ENCODE results near the gene ARFGAP3. TPM values are rescaled to one million over a fixed set of nuclear protein-coding genes. Genes with fewer than 3 reads are reported as not detected.

Gene ARFGAP3
- polyA plus RNA-seq, 3 donors = 23.1 to 59.1 (median 27.9) TPM

DNA sequence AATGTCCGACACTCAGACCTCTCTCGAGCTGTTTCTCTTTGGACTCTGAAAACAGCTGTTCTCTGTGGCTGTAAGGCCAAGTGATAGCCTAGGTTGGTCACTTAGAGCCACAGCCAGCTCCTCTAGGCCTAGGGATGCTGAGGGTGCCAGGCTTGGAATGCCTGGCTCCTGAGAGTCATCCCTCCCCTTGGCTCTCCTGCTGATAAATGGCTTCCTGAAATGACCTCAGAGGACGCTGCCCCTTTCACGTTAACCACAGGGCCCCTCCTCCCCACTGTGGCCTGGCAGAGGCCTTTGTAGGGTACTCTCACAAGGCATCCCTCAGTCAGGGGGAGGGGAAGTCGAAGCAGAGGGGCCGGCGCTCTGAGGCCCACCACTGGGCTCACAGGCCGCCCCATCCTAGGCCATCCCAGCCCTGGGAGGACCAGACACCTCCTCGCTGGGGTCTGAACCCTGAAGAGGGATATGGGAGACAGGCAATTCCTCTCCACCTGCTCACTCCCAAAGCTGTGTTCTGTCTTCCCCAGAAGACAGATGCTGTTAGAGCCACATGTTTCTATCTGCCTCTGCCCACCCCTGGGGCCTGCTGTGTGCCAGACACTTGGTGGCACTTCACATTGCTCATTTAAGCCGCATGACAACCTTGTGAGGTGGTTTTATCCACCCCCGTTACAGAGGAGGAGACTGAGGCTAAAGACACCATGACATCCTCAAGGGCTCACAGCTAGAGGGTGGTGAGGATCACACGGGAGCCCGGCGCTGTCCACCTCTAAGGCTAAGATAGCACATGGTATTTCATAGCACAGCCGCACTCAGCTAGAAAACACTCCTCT is 50.9 kb downstream of the ARFGAP3 start:
- H3K27ac ChIP-seq (ENCODE audit: low read depth, low read length) = no peak overlapping the region
- WGBS, 3 donors = 77 to 85% (median 83%) methylated on average over 15 of the region's 15 CpGs

DNA sequence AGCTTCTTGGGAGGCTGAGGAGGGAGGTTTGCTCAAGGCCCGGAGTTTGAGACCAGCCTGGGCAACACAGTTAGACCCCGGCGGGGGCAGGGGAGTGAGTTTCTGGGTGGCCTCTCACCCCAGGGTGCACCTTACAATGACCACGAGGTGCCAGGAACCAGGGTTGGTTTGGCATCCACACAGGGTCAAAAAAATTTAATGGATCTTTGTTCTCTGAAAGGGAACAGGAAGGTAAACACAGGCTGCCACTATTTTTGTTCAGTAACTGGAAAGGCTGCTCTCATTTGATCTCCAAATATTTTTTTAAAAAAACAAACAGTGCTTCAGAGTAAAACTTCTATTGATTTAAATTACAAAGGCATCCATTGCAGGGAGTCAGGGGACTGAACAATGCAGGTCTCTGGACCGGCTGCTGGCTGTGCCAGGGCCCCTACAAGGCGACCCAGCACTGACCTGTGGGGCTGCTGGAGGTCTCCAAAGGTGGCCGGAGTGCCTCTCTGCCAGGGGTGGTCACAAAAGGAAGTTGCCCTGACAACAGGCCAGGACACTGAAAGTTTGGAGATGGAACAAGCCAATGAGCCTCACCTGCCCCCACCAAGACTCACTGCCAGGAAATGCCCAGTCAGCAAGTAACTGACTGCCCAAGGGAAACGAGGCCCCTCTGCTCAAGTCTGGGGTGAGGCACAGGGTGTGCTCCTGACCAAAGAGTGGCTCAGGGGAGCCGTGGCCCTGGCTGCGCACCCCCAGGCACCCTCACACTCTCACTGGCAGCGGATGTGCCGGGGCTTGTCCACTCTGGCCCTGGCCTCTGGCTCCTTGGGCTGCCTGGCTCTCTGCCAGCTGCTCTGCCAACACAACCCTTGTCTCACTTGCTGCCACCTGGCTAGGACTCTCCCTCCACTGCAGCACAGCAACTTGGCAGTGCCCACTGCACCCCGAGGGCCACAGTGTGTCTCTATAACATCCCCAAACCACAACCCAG is 51.8 kb downstream of the ARFGAP3 start:
- 49 to 71% (median 66%) methylated on average over 13 of the region's 13 CpGs for WGBS, 3 donors
- no peak overlapping the region for H3K27ac ChIP-seq (ENCODE audit: low read depth, low read length)

DNA sequence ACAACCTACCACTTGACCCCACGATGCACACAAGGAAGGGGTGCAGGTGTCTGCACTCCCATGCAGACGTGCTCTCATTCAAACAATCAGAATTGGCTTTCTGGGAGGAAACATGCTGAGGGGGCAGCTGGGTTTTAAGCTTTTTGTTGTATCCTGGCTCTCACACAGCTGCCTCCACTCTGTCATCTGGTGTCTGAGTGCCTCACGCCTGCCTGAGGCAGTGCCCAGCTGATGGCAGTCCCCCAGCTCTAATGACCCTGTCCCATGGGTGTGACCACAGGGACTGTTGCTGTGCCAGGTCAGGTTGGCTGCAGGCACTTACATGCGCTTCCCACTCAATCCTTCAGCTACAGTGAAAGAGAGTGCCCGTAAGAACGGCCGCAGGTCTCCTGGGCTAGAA is 53.7 kb downstream of the ARFGAP3 start:
- 58 to 70% (median 67%) methylated on average over 7 of the region's 7 CpGs for WGBS, 3 donors
- no peak overlapping the region for H3K27ac ChIP-seq (ENCODE audit: low read depth, low read length)

DNA sequence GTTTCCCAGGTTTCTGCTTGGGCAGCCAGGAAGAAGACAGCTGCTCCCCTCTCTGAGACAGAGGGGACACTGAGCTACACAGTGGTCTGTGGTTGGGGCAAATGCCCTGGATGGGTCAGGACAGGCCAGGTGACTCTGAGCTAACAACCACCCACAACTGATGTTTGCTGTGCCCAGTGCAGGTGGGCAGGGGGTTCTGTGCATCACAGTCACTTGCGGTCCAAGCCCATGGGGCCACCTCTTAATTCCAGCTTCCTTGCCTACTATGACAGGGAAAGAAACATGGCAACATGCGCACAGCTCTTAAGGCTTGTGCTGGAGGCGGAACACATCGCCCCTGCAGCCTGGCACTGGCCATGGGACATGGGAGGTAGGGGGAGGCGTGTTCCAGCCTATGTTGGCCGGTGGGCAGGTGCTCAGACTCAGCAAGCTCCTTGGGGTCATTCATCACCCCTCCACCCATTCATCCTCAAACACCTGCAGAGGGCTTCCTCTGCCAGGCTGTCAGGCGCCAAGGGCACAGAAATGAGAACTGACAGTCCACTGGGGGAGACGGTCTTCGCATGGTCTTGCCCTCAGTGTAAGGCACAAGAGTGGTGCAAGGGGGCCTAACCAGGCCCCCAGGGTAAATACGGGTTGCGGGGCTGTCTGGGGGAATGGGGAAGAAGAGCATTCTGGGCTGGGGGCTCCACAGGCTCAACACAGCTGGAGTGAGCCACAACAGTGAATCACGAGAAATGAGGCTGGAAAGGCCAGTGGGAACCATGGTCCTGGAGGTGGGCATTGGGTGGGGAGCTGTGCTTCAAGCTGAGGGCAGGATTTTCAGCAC is 55.6 kb downstream of the ARFGAP3 start:
- no peak overlapping the region for H3K27ac ChIP-seq (ENCODE audit: low read depth, low read length)

DNA sequence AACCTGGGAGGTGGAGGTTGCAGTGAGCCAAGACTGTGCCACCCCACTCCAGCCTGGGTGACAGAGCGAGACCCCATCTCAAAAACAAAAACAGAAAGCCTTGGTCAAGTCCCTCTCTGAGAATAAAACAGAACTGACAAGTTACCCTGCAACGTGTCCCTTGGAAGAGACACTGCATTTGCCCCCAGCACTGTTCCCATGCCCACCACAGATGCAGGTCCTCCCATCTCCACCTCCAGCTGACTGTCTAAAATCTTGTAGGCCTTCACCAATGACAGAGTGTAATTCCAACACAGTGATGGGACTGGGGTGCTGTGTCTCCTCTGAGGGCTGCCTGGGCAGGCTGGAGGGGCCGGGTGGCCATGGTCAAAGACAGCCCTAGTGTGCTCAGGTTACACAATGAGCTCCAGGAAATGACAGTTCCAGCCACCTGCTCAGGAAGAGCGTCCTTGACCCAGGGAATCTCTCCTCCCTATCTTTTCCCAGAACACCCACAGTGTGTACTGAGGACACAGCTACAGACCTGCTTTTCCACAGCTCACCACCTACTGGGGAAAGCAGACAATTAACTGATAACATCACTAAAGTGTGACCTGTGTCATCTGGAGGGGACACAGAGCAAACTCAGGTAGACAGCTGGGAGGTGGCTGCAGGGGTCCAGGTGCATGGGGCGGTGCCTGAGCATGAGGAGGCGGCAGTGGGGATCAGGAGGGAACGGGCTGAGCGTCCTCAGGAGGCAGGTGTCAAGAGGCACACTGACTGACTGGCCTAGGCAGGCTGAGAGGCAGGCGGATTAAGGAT is 56.4 kb downstream of the ARFGAP3 start:
- H3K27ac ChIP-seq (ENCODE audit: low read depth, low read length) = no peak overlapping the region
- 87 to 91% (median 90%) methylated on average over 9 of the region's 9 CpGs for WGBS, 3 donors

More for the DNA sequence above, 55.6 kb downstream of the ARFGAP3 start:
- WGBS, 3 donors = 91 to 96% (median 94%) methylated on average over 12 of the region's 12 CpGs

DNA sequence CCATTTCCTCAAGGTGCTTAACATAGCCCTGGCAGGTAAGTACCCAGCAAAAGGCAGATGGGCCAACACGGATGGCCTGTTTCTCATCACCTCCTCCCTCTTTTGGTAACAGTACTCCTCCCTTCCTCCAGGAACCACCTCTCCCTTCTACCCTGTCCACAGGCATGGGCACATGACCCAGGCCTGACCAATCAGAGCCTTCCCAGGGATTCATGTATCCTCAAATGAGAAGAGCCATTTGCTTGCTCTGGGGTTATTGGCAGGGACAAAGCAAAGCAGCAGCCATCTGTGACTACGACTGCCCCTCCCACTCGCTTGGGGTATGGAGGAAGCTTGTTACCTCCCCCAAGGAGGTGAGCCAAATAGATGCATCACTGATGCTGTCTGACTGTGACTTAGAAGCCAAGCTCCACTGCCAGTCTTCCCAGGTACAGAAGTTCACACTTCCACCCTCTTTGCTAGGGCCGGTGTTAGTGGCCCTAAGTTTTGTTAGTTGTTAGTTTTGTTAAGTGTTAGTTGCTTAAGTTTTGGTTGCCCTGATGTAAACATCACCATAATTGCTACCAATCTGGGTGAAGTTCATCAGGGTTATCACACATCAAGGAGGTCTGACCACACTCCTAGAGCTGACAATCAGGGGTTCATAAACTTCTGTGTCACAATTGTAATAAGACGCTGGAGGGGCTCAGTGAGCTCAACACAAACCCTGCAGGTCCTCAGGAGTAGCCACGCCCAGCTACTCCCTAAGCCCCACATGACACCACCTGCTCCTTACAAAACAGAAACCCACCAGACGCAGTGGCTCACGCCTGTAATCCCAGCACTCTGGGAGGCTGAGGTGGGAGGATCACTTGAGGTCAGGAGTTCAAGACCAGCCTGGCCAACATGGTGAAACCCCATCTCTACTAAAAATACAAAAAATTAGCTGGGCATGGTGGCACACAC is 57.3 kb downstream of the ARFGAP3 start:
- H3K27ac ChIP-seq (ENCODE audit: low read depth, low read length) = no peak overlapping the region
- WGBS, 3 donors = 88 to 90% (median 88%) methylated on average over 8 of the region's 8 CpGs

DNA sequence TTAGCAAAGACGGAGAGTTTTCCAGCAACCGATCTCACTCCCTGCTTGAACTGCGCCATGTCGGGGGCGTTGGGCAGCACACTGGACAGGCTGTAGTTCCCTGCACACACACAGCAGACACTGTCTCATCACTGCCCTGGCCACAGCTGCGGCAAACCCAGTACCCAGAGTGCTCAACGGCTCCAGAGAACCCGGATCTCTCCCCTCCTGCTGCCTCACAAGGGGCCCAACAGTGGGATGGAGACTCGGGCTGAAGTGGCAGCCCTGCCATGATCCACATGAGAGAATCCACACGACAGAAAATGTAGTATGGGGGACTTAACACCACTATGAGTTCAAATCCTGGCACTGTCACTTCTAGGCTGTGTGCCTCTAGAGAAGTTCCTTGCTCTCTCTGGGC is 58.0 kb downstream of the ARFGAP3 start:
- H3K27ac ChIP-seq (ENCODE audit: low read depth, low read length) = no peak overlapping the region
- whole genome bisulfite sequencing, 3 donors = 91 to 95% (median 93%) methylated on average over 10 of the region's 10 CpGs

DNA sequence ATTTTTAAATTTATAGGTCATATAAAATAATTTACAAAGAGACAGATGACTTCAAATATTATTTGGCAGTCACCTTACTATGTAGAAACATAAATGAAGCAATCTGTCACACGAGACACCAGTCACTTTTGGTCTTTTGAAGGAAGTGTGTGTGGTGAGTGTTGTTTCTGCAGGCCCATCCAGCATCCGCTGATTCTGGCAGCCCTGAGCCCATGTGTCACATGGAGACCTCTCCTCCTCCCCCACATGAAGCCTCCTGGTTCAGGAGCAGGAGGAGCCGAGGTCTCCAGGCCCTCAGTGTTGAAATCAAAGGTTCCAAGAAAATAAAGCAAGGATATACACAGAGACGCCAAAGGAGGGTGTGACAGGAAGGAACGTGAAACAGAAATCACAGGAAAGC is 60.1 kb downstream of the ARFGAP3 start:
- 27 to 64% (median 27%) methylated on average over 5 of the region's 5 CpGs for WGBS, 3 donors
- H3K27ac ChIP-seq (ENCODE audit: low read depth, low read length) = no peak overlapping the region

DNA sequence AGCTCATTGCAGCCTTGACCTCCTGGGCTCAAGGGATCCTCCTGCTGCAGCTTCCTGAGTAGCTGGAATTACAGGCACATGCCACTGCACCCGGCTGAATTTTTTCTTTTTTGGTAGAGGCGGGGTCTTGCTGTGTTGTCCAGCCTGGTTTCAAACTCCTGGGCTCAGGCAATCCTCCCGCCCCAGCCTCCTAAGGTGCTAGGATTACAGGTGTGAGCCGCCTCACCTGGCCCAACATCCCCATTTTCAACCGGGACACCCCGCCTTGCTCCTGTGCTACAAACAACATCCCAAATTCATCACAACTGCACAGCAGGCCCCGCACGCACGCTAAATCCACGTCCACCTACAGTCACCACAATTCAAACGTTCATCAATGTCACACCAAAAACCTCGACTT is 61.0 kb downstream of the ARFGAP3 start:
- 79 to 81% (median 79%) methylated on average over 12 of the region's 12 CpGs for WGBS, 3 donors
- no peak overlapping the region for H3K27ac ChIP-seq (ENCODE audit: low read depth, low read length)

DNA sequence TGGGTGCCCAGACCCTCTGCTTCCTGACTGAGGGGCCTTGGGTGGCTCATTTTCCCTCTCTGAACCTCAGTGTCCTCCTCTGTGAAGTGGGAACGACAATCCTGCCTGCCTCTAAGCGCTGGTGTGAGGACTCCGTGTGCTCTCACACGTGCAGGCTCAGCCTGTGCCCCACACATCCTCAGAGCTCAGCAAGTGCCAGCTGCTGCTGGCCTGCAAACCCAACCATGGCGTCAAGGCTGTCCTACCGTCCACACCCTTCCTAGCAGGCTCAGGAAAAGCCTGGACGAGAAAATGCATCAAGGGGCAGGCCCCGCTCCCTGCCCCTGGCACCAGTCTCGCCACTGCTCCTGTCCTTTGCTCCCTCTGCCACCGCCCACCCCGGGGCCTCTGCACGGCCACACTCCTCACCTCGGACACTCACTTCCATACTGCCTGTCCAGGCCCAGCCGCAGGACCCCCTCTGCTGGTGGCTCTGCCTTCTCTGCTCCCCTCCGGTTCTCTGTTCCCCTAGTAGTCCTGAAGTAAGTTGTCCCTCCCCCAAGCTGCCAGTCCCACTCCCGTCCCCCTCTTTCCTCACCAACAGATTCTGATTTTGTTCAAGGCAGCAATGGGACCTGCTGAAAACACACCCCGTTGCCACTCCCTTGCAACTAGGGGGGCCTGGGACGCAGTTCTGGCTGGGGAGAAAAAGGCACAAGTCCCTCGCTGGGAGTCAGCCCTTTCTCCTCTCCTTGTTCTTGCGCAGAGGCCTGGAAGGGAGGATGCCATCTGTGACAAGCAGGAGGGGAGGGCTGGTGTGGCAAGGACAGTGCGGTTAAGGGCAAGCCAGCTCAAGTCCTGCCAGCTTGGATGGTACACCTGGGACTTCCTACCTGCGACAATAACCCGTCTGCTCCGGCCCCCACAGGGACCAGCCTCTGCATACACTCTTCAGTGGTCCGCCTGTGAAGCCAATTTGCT is 62.2 kb downstream of the ARFGAP3 start:
- H3K27ac ChIP-seq (ENCODE audit: low read depth, low read length) = no peak overlapping the region
- WGBS, 3 donors = 83 to 86% (median 86%) methylated on average over 24 to 25 of the region's 25 CpGs

DNA sequence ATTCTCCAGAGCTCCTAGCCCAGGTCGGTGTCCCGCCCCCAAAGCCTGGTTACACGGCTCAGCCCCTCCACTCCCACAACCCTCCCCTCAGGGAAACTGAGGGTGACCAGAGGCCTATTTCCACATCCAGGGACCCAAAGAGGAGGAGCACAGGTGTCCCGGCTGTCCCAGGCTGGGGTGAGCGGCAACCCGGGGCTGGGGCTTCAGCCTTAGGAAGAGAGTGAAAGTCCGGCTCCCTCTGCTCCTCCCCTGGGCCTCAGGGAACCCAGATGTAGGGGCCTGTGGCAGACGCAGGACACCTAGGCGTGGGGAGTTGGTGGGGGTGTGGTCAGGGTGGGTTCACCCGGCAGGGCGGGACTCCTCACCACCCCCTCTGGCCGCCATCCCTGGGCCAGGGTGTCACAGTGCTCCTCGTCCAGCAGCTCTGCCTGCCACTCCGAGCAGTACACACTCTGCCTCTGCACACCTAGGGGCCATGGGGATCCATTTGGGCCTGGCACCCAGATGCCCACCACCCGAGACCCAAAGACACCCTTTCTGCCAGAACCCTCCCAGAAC is 63.1 kb downstream of the ARFGAP3 start:
- WGBS, 3 donors = 84 to 87% (median 84%) methylated on average over 15 of the region's 15 CpGs
- H3K27ac ChIP-seq (ENCODE audit: low read depth, low read length) = no peak overlapping the region

DNA sequence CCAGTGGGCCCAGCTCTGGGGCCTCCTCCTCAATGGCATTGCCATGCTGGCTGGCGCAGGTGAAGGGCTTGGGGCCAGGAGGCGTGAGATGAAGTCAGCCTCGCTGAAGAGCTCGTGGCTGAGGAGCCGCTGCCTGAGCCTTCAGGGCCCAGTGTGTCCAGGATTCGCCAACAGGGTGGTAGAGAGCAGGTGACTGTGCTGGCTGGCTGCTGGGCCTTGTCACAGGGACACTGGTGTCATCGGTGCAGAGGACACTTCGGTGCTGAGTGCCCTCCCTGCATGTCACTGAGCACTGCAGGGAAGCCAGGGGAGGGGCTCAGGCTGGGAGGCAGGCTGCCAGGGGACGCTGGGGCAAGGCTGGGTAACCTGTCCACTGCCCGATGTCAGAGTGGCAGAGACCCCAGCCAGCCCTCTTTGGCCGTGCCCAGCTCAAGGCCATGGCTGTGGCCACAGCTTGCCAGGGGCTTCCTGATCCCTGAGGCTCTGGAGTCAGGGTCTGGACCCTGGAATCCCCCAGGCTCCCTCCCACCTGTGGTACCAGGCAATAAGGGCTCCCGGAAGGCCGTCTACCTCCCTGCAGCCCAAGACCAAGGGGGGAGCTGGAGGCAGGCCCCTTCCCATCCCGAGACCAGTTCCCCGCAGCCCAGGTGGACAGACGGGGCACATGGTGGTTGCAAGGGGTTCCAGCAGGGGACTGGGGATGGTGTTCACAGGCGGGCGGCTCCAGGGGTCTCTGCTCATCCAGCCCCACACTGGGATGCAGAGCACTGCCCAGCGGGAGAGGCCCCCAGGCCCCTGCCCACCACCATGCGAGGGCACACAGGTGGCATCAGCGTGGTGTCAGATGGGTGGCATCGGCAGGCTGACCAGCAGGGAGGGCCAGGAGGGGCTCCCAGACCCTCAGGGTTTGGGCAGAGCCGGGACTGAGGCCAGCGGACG is 63.9 kb downstream of the ARFGAP3 start:
- H3K27ac ChIP-seq (ENCODE audit: low read depth, low read length) = no peak overlapping the region
- 81 to 89% (median 88%) methylated on average over 23 to 25 of the region's 25 CpGs for WGBS, 3 donors

DNA sequence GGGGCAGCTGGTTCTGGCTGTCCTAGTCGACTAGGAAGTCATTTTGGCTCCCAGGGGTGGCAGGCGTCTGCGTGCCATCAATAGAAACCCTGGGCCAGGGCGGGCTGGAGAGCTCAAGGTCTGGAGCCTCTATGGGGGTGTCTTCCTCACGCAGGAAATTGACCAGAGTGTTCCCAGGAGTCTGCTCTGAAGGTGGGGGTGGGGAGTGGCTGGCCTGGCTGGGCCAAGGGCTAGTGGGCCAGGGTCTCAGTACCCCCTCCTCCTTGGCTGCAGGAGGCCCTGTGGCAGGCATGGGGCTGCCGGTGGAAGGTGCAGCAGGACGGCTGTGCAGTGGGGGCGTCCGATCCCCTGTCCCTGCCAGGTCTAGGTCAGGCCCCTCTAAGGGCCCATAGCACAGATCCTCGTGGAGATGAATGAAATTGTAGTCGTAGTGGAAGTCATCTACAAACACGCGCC is 64.6 kb downstream of the ARFGAP3 start:
- WGBS, 3 donors = 81 to 87% (median 82%) methylated on average over 13 of the region's 13 CpGs
- no peak overlapping the region for H3K27ac ChIP-seq (ENCODE audit: low read depth, low read length)

DNA sequence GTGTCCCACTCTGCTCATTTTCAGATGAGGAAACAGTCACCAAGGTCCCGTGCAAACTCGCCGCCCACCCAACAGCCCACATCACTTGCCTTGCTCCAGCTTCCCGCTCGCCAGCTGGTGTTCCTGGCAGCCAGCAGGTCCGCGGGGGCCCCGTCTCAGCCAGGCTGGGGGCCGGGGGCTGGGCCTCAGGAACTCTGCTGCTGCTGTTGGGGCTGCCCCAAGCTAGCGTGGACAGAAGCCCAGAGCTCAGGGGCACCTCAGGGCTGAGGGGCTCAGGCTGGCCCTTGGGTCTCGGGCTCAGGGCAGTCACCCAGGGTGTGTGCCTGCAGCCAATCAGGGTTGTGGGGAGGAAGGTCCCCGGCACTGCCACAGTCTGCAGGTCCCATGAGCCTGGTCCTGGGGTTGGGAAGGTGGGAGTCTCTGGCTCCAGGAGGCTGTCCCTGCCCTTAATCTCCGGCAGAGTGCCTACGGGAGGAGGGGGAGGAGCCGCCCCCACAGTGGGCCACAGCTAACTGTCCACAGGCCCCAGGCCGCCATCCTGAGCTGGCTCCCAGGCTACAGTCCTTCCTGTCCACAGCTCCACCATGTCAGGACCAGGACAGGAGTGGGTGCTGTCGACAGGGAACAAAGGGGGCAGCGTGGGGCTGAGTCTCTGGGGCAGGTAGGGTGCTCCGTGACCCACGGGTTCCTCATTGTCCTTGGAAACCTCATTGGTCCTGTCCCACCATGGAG is 65.2 kb downstream of the ARFGAP3 start:
- no peak overlapping the region for H3K27ac ChIP-seq (ENCODE audit: low read depth, low read length)
- WGBS, 3 donors = 55 to 65% (median 56%) methylated on average over 20 of the region's 20 CpGs

Data from adipose tissue (tissue), 3 donors.